Measurements from ENCODE around the gene MRGPRD. TPM values are rescaled to one million over a fixed set of nuclear protein-coding genes. Genes with fewer than 3 reads are reported as not detected.
A peak's percentile ranks its signal among the peaks of the same experiment; 100 is the strongest.

Gene MRGPRD
- total RNA-seq, 1 donor from 2014 or later = not detected

DNA sequence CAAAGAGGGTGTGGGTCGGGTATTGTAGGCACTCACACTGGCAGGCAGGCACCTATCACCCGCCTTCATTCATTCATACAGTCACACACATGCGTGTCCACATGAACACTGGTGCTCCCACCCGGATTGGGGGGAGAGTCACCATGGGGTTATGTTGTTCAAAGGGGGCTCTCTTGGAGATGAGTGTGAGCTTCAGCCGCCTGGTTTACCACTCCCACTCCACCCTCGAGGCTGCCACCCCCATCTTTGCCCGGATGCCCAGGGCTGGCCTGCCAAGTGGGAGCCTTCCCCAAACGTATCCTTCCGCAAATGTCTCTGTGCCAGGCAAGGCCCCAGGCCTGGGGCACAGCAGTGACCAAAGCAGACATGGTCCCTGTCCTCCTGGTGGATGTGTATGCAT is 22.6 kb downstream of the MRGPRD start:
- H3K4me1 Mint-ChIP-seq (ENCODE audit: low read depth, unreplicated experiment) = no peaks in the 10 kb centered on the region
- peaks cover 3% of the 10 kb centered on the region for H3K36me3 Mint-ChIP-seq (ENCODE audit: low read depth, unreplicated experiment)
- TF ChIP-seq EZH2 (IDR thresholded peaks at IDR 0.05; ENCODE audit: insufficient read depth, low read length) = no peak
- TF ChIP-seq CTCF (IDR thresholded peaks at IDR 0.05; ENCODE audit: insufficient read depth, low read depth, low read length) = no peak
- no peak overlapping the region for H2AFZ ChIP-seq (ENCODE audit: low read depth, low read length)
- peak overlapping the region; percentile 34 for H3K27ac Mint-ChIP-seq (ENCODE audit: unreplicated experiment)
- H4K20me1 ChIP-seq (ENCODE audit: insufficient read depth, low read length) = no peaks in the 10 kb centered on the region
- FAIRE-seq (no peak), DNase-seq (ENCODE audit: low read depth) (no peak)
- H3K27me3 Mint-ChIP-seq (ENCODE audit: low read depth, unreplicated experiment) = peaks cover 20% of the 10 kb centered on the region
- H3K4me1 ChIP-seq (ENCODE audit: insufficient read depth, low read length) = peaks cover 6% of the 10 kb centered on the region
- H3K4me3 ChIP-seq (ENCODE audit: insufficient read depth, low read depth, low read length) = no peak overlapping the region
- H3K36me3 ChIP-seq (ENCODE audit: insufficient read depth, low read length) = no peaks in the 10 kb centered on the region
- no peaks in the 10 kb centered on the region for H3K27me3 ChIP-seq (ENCODE audit: insufficient read depth, low read length)
- peaks cover 15% of the 10 kb centered on the region for H3K9me3 Mint-ChIP-seq (ENCODE audit: unreplicated experiment)
- H3K27ac ChIP-seq (ENCODE audit: low read depth, low read length) = no peak overlapping the region
- no peaks in the 10 kb centered on the region for H3K9me3 ChIP-seq (ENCODE audit: insufficient read depth, low read depth, low read length)
- no peak overlapping the region for H3K9ac ChIP-seq (ENCODE audit: low read length)
- no peak overlapping the region for H3K4me3 Mint-ChIP-seq (ENCODE audit: unreplicated experiment)
- H3K4me2 ChIP-seq (ENCODE audit: low read length) = no peak overlapping the region
- H3K79me2 ChIP-seq (ENCODE audit: insufficient read depth, low read length) = no peaks in the 10 kb centered on the region

DNA sequence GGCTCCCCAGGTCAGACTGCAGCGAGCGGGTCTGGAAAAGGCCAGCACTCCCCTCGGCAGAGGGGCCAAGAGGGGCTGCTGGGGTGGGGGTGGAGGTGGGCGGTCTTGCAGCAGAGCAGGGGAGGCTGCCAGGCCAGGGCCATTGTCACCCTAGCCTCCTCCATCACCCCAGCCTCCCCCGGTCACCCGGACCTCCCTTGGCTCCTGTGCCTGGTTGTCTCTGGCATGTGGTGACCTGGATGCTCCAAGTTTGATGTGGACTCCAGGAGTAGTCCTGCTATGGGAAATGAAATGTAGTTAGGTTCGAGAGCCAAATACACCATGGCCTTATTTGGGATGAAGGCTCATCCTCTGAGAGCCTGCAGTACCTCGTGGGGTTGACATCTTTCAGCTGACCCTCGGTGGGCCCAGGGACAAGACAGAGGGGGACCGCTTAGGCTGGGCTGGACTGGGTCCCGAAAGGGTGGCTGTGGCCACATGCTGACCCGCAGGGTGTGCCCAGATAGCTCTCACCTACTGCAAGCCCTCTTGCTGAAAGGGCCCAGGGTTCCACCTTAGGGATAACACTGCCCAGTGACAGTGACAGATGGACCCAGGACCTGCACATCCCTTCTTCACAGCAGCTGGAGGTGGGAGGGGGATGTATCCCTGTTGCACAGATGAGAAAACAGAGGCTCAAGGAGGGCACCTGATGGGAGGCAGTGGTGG is 24.1 kb downstream of the MRGPRD start:
- H3K79me2 ChIP-seq (ENCODE audit: insufficient read depth, low read length) = no peaks in the 10 kb centered on the region
- H3K4me3 Mint-ChIP-seq (ENCODE audit: unreplicated experiment) = no peak overlapping the region
- no peak overlapping the region for H3K9ac ChIP-seq (ENCODE audit: low read length)
- H3K4me2 ChIP-seq (ENCODE audit: low read length) = no peak overlapping the region
- peaks cover 4% of the 10 kb centered on the region for H3K9me3 Mint-ChIP-seq (ENCODE audit: unreplicated experiment)
- peaks cover 6% of the 10 kb centered on the region for H3K4me1 ChIP-seq (ENCODE audit: insufficient read depth, low read length)
- no peak overlapping the region for H3K4me3 ChIP-seq (ENCODE audit: insufficient read depth, low read depth, low read length)
- no peaks in the 10 kb centered on the region for H4K20me1 ChIP-seq (ENCODE audit: insufficient read depth, low read length)
- peaks cover under 1% of the 10 kb centered on the region for H3K36me3 Mint-ChIP-seq (ENCODE audit: low read depth, unreplicated experiment)
- DNase-seq (ENCODE audit: low read depth) (no peak), FAIRE-seq (no peak)
- H3K4me1 Mint-ChIP-seq (ENCODE audit: low read depth, unreplicated experiment) = no peaks in the 10 kb centered on the region
- no peak overlapping the region for H2AFZ ChIP-seq (ENCODE audit: low read depth, low read length)
- TF ChIP-seq CTCF (IDR thresholded peaks at IDR 0.05; ENCODE audit: insufficient read depth, low read depth, low read length) = no peak
- no peak for TF ChIP-seq EZH2 (IDR thresholded peaks at IDR 0.05; ENCODE audit: insufficient read depth, low read length)
- peaks cover 18% of the 10 kb centered on the region for H3K27me3 Mint-ChIP-seq (ENCODE audit: low read depth, unreplicated experiment)
- no peaks in the 10 kb centered on the region for H3K36me3 ChIP-seq (ENCODE audit: insufficient read depth, low read length)
- no peak overlapping the region for H3K27ac ChIP-seq (ENCODE audit: low read depth, low read length)
- H3K27ac Mint-ChIP-seq (ENCODE audit: unreplicated experiment) = no peak overlapping the region
- H3K27me3 ChIP-seq (ENCODE audit: insufficient read depth, low read length) = no peaks in the 10 kb centered on the region
- H3K9me3 ChIP-seq (ENCODE audit: insufficient read depth, low read depth, low read length) = no peaks in the 10 kb centered on the region

DNA sequence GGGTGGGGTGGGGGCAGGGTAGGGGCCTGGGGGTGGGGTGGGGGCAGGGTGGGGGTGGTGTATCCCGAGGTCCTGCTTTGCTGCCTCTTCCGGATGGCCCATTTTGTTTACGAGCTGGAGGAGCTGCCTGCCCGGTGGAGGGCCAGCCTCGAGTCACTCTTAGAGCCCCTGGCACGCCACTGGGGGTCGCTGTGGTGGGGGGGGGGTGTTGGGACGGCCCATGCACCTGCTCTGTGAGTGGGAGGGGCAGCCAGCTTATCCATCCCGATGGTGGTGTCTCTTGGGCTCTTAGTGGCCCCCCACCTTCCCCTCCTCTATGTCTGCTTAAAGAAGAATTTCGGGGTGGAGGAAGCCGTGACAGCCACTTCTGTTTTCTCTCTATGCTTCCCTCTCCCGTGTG is 24.6 kb downstream of the MRGPRD start:
- no peaks in the 10 kb centered on the region for H3K27me3 ChIP-seq (ENCODE audit: insufficient read depth, low read length)
- H3K4me1 Mint-ChIP-seq (ENCODE audit: low read depth, unreplicated experiment) = no peaks in the 10 kb centered on the region
- H3K4me3 ChIP-seq (ENCODE audit: insufficient read depth, low read depth, low read length) = no peak overlapping the region
- no peaks in the 10 kb centered on the region for H3K36me3 Mint-ChIP-seq (ENCODE audit: low read depth, unreplicated experiment)
- H3K4me2 ChIP-seq (ENCODE audit: low read length) = no peak overlapping the region
- H3K4me3 Mint-ChIP-seq (ENCODE audit: unreplicated experiment) = no peak overlapping the region
- H3K27ac ChIP-seq (ENCODE audit: low read depth, low read length) = no peak overlapping the region
- H3K79me2 ChIP-seq (ENCODE audit: insufficient read depth, low read length) = no peaks in the 10 kb centered on the region
- peaks cover 16% of the 10 kb centered on the region for H3K27me3 Mint-ChIP-seq (ENCODE audit: low read depth, unreplicated experiment)
- no peak overlapping the region for H2AFZ ChIP-seq (ENCODE audit: low read depth, low read length)
- H3K36me3 ChIP-seq (ENCODE audit: insufficient read depth, low read length) = no peaks in the 10 kb centered on the region
- DNase-seq (ENCODE audit: low read depth) = no peak
- no peak overlapping the region for H3K9ac ChIP-seq (ENCODE audit: low read length)
- no peaks in the 10 kb centered on the region for H4K20me1 ChIP-seq (ENCODE audit: insufficient read depth, low read length)
- H3K9me3 Mint-ChIP-seq (ENCODE audit: unreplicated experiment) = peaks cover 2% of the 10 kb centered on the region
- FAIRE-seq = no peak
- TF ChIP-seq CTCF (IDR thresholded peaks at IDR 0.05; ENCODE audit: insufficient read depth, low read depth, low read length) (no peak), EZH2 (IDR thresholded peaks at IDR 0.05; ENCODE audit: insufficient read depth, low read length) (no peak)
- H3K9me3 ChIP-seq (ENCODE audit: insufficient read depth, low read depth, low read length) = no peaks in the 10 kb centered on the region
- no peak overlapping the region for H3K27ac Mint-ChIP-seq (ENCODE audit: unreplicated experiment)
- H3K4me1 ChIP-seq (ENCODE audit: insufficient read depth, low read length) = peaks cover 6% of the 10 kb centered on the region
